ENCODE measurements around the gene SURF1. TPM values are rescaled to one million over a fixed set of nuclear protein-coding genes. Genes with fewer than 3 reads are reported as not detected.
"Not testable (repeated sequence)": the region's sequence is repeated elsewhere in the genome, so short reads cannot be mapped to it uniquely, and the experiment has no call there.

Gene SURF1
- polyA plus RNA-seq, 1 donor = 32.5 TPM

GRCh38 chr9:133323211-133323610 lies 33.1 kb downstream of the SURF1 start:
- H3K4me1 ChIP-seq (ENCODE audit: control insufficient read depth, insufficient read depth, low read length) = no peaks in the 10 kb centered on the region
- no peak for DNase-seq
- H3K4me3 ChIP-seq (ENCODE audit: low read length) = no peak overlapping the region
- no peaks in the 10 kb centered on the region for H3K36me3 ChIP-seq (ENCODE audit: control insufficient read depth, insufficient read depth, low read length)
- no peak overlapping the region for H3K27ac ChIP-seq (ENCODE audit: low read length)
- H3K27me3 ChIP-seq (ENCODE audit: control insufficient read depth, insufficient read depth, low read length) = no peaks in the 10 kb centered on the region
- WGBS (ENCODE audit: insufficient coverage, low lambda C conversion rate) = 97% methylated on average over 5 of the region's 10 CpGs
- H3K9me3 ChIP-seq (ENCODE audit: control insufficient read depth, low read depth, low read length) = peaks cover 3% of the 10 kb centered on the region

- Histone ChIP-seq H3K27me3 (ENCODE audit: control insufficient read depth, insufficient read depth, low read length) (no peaks in the 10 kb centered on the region), H3K9me3 (ENCODE audit: control insufficient read depth, low read depth, low read length) (peaks cover 3% of the 10 kb centered on the region), H3K4me1 (ENCODE audit: control insufficient read depth, insufficient read depth, low read length) (no peaks in the 10 kb centered on the region), H3K4me3 (ENCODE audit: low read length) (no peak overlapping the region), H3K27ac (ENCODE audit: low read length) (no peak overlapping the region), H3K36me3 (ENCODE audit: control insufficient read depth, insufficient read depth, low read length) (no peaks in the 10 kb centered on the region)
- no CpG with 5 or more reads among the region's 14 CpGs for whole genome bisulfite sequencing (ENCODE audit: insufficient coverage, low lambda C conversion rate)
- no peak for DNase-seq
Measured at GRCh38 chr9:133322701-133323100, 33.6 kb downstream of the SURF1 start.

DNA sequence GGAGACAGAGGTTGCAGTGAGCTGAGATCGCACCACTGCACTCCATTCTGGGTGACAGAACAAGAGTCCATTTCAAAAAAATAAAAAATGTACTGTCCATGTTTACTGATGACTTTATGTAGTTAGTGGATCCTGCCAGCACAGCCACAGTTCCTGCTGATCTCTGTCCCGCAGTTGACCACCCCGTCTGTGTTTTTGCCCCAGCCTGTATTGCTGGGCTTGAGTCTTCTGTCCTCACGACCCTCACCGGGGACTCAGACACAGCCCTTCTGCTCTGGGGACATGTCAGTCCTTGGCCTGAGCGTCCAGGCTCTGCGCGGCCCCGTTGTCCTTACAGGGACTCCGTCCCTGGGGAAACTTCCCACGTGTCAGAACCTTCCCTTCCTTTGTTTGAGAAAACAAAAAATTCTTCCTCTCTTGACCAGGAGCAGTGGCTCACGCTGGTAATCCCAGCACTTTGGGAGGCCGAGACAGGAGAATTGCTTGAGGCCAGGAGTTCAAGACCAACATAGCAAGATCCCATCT lies 34.8 kb downstream of the SURF1 start:
- WGBS (ENCODE audit: insufficient coverage, low lambda C conversion rate) = no CpG with 5 or more reads among the region's 13 CpGs
- Histone ChIP-seq H3K9me3 (ENCODE audit: control insufficient read depth, low read depth, low read length) (peaks cover 3% of the 10 kb centered on the region), H3K27me3 (ENCODE audit: control insufficient read depth, insufficient read depth, low read length) (no peaks in the 10 kb centered on the region), H3K36me3 (ENCODE audit: control insufficient read depth, insufficient read depth, low read length) (no peaks in the 10 kb centered on the region), H3K27ac (ENCODE audit: low read length) (no peak overlapping the region), H3K4me3 (ENCODE audit: low read length) (no peak overlapping the region), H3K4me1 (ENCODE audit: control insufficient read depth, insufficient read depth, low read length) (no peaks in the 10 kb centered on the region)
- DNase-seq = no peak

DNA sequence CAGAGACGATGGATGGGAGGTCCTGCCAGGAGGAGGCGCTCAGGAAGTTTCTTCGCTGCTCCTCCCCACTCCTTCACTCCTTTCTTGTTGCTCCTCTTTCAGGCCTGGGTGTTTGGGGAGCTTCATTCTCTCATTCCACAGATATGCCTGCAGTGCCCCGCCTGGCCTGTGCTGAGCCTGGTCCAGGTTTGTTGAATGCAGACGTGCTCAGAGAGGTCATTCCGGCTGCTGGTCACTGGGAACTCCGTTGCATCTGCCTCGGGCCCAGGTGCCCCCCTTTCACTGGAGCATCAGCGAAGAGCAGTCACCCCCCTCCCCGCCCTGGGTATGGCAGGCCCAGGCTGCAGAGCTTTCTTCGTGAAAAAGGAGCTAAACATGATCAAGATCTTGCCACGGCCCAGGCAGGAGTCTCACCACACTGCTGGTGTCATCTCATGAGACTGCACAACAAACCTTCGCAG lies 35.8 kb downstream of the SURF1 start:
- 60% methylated on average over 4 of the region's 13 CpGs for WGBS (ENCODE audit: insufficient coverage, low lambda C conversion rate)

GRCh38 chr9:133317551-133317950 lies 38.7 kb downstream of the SURF1 start:
- no CpG with 5 or more reads among the region's 13 CpGs for WGBS (ENCODE audit: insufficient coverage, low lambda C conversion rate)
- H3K4me1 ChIP-seq (ENCODE audit: control insufficient read depth, insufficient read depth, low read length); H3K4me3 ChIP-seq (ENCODE audit: low read length); DNase-seq; H3K27ac ChIP-seq (ENCODE audit: low read length); H3K27me3 ChIP-seq (ENCODE audit: control insufficient read depth, insufficient read depth, low read length); H3K36me3 ChIP-seq (ENCODE audit: control insufficient read depth, insufficient read depth, low read length); H3K9me3 ChIP-seq (ENCODE audit: control insufficient read depth, low read depth, low read length): not testable (repeated sequence)

More for the DNA sequence above, 35.8 kb downstream of the SURF1 start:
- no peak for DNase-seq
- Histone ChIP-seq H3K27me3 (ENCODE audit: control insufficient read depth, insufficient read depth, low read length) (no peaks in the 10 kb centered on the region), H3K9me3 (ENCODE audit: control insufficient read depth, low read depth, low read length) (peaks cover 3% of the 10 kb centered on the region), H3K27ac (ENCODE audit: low read length) (no peak overlapping the region), H3K4me3 (ENCODE audit: low read length) (no peak overlapping the region), H3K4me1 (ENCODE audit: control insufficient read depth, insufficient read depth, low read length) (no peaks in the 10 kb centered on the region), H3K36me3 (ENCODE audit: control insufficient read depth, insufficient read depth, low read length) (no peaks in the 10 kb centered on the region)

DNA sequence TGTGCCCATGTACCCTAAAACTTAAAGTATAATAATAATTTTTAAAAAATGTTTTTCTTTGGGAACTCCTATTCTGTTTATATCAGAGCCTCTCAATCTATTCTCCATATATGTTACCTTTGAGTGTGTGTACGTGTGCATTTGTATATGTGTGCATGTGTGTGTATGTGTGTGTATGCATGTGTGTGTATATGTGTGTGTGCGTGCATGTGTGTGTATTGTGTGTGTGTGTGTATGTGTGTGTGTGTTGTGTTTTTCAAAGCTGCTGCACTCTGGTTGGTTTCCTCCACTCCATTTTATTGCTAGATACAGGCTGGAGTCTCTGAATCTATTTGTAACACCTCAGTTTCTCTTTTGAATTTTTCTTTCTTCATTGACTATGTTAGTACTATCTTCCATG lies 40.3 kb downstream of the SURF1 start:
- no peaks in the 10 kb centered on the region for H3K27me3 ChIP-seq (ENCODE audit: control insufficient read depth, insufficient read depth, low read length)
- H3K9me3 ChIP-seq (ENCODE audit: control insufficient read depth, low read depth, low read length) = no peaks in the 10 kb centered on the region
- no peak overlapping the region for H3K27ac ChIP-seq (ENCODE audit: low read length)
- no peak for DNase-seq
- no peaks in the 10 kb centered on the region for H3K4me1 ChIP-seq (ENCODE audit: control insufficient read depth, insufficient read depth, low read length)
- WGBS (ENCODE audit: insufficient coverage, low lambda C conversion rate) = no CpG with 5 or more reads among the region's 2 CpGs
- no peak overlapping the region for H3K4me3 ChIP-seq (ENCODE audit: low read length)
- no peaks in the 10 kb centered on the region for H3K36me3 ChIP-seq (ENCODE audit: control insufficient read depth, insufficient read depth, low read length)

DNA sequence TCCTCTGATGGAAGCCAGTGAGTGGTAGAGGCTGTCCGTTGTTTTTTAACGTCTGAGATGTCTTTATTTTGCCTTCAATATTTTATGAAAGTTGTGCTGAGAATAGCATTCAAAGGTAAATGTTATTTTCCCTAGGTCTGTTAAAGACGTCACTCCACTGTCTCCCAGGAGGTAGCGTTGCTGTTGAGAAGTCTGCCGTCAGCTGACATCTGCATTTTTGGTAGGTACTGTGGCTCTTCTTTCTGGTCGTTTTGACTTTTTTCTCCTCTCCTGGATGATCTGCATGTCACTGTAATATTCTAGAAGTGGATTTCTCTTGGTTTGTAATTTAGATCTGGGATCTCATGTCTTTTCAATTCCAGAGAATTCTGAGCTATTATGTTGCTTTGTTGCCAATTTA lies 46.7 kb downstream of the SURF1 start:
- WGBS (ENCODE audit: insufficient coverage, low lambda C conversion rate) = no CpG with 5 or more reads among the region's 6 CpGs
- H3K4me3 ChIP-seq (ENCODE audit: low read length) = no peak overlapping the region
- H3K27ac ChIP-seq (ENCODE audit: low read length) = no peak overlapping the region

GRCh38 chr9:133307301-133307700 lies 49.0 kb downstream of the SURF1 start:
- Histone ChIP-seq H3K27me3 (ENCODE audit: control insufficient read depth, insufficient read depth, low read length) (no peaks in the 10 kb centered on the region), H3K4me3 (ENCODE audit: low read length) (no peak overlapping the region), H3K27ac (ENCODE audit: low read length) (no peak overlapping the region), H3K9me3 (ENCODE audit: control insufficient read depth, low read depth, low read length) (no peaks in the 10 kb centered on the region), H3K36me3 (ENCODE audit: control insufficient read depth, insufficient read depth, low read length) (no peaks in the 10 kb centered on the region), H3K4me1 (ENCODE audit: control insufficient read depth, insufficient read depth, low read length) (no peaks in the 10 kb centered on the region)
- WGBS (ENCODE audit: insufficient coverage, low lambda C conversion rate) = 63% methylated on average over 3 of the region's 16 CpGs
- DNase-seq = no peak

More for the DNA sequence above, 46.7 kb downstream of the SURF1 start:
- no peaks in the 10 kb centered on the region for H3K27me3 ChIP-seq (ENCODE audit: control insufficient read depth, insufficient read depth, low read length)
- no peaks in the 10 kb centered on the region for H3K9me3 ChIP-seq (ENCODE audit: control insufficient read depth, low read depth, low read length)
- DNase-seq = no peak
- no peaks in the 10 kb centered on the region for H3K36me3 ChIP-seq (ENCODE audit: control insufficient read depth, insufficient read depth, low read length)
- no peaks in the 10 kb centered on the region for H3K4me1 ChIP-seq (ENCODE audit: control insufficient read depth, insufficient read depth, low read length)

- no peaks in the 10 kb centered on the region for H3K27me3 ChIP-seq (ENCODE audit: control insufficient read depth, insufficient read depth, low read length)
Measured at GRCh38 chr9:133306242-133307204, 49.8 kb downstream of the SURF1 start.

DNA sequence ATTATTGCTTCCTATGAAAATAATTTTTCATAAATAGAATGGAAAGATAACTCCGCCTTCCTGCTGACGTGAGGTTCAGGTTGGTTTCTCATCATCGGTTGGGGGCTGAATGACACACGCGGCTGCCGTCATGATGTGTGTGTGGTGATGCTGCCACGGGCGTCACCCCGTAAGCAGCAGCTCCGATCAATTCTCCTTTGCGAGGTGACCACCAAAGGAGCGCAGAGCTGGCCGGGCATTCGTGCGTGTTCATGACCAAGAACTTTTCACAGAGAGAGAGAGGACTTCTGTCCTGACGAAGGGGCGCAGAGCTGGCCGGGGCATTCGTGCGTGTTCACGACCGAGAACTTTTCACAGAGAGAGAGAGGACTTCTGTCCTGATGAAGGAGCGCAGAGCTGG lies 50.6 kb downstream of the SURF1 start:
- WGBS (ENCODE audit: insufficient coverage, low lambda C conversion rate) = no CpG with 5 or more reads among the region's 23 CpGs
- Histone ChIP-seq H3K4me3 (ENCODE audit: low read length) (no peak overlapping the region), H3K27me3 (ENCODE audit: control insufficient read depth, insufficient read depth, low read length) (no peaks in the 10 kb centered on the region), H3K36me3 (ENCODE audit: control insufficient read depth, insufficient read depth, low read length) (no peaks in the 10 kb centered on the region), H3K4me1 (ENCODE audit: control insufficient read depth, insufficient read depth, low read length) (no peaks in the 10 kb centered on the region), H3K9me3 (ENCODE audit: control insufficient read depth, low read depth, low read length) (no peaks in the 10 kb centered on the region), H3K27ac (ENCODE audit: low read length) (no peak overlapping the region)
- DNase-seq = no peak

More at GRCh38 chr9:133306242-133307204, 49.8 kb downstream of the SURF1 start:
- H3K4me1 ChIP-seq (ENCODE audit: control insufficient read depth, insufficient read depth, low read length) = no peaks in the 10 kb centered on the region
- H3K36me3 ChIP-seq (ENCODE audit: control insufficient read depth, insufficient read depth, low read length) = no peaks in the 10 kb centered on the region
- no peaks in the 10 kb centered on the region for H3K9me3 ChIP-seq (ENCODE audit: control insufficient read depth, low read depth, low read length)
- DNase-seq = no peak
- WGBS (ENCODE audit: insufficient coverage, low lambda C conversion rate) = 78% methylated on average over 5 of the region's 31 CpGs
- H3K27ac ChIP-seq (ENCODE audit: low read length) = no peak overlapping the region
- no peak overlapping the region for H3K4me3 ChIP-seq (ENCODE audit: low read length)

Data from large intestine (tissue), 3 donors.